K562 (cell line): ENCODE measurements around the gene MTMR10. TPM values are rescaled to one million over a fixed set of nuclear protein-coding genes. Genes with fewer than 3 reads are reported as not detected.

Experiments
- ATAC-seq: fragments of 200-7000 bp; cut with Tn5 transposase; 3 replicates; pipeline ENCODE4 v1.9.1; 2020; ENCODE audit warnings: moderate library complexity
- BruUV-seq: library from RNA; stranded (reverse); fragments of 400-500 nt; replicated peaks from 2 replicates; lab custom pipeline; 2021; lab: Mats Ljungman, UMichigan
- CTCF ChIA-PET: fragments of 300-600 bp; formaldehyde crosslinking; extraction: SDS; loops from one replicate; lab custom pipeline; 2021; ENCODE audit warnings: low intra/inter-chr PET ratio; lab: Yijun Ruan, JAX
- POLR2A ChIA-PET: fragments of 300-600, 350-650 bp; sonication (Branson Sonifier 250); formaldehyde crosslinking; extraction: SDS; loops from one replicate; lab custom pipeline; 2021; ENCODE audit warnings: antibody characterized with exemption, inconsistent platforms; lab: Yijun Ruan, JAX
- DNase-seq, 4 experiments: peaks; one replicate each; pipeline versions ENCODE4 v3.0.0 to v3.0.0-alpha.2; 2011 to 2018; ENCODE audit warnings: low spot score in 3 of 4, mixed read lengths in 3 of 4; ENCODE audit errors: extremely low read depth in 1 of 4
- FAIRE-seq: peaks from 2 replicates; lab custom pipeline; 2011; peaks lifted over from hg19 to GRCh38; lab: Jason Lieb, UNC
- H2AFZ ChIP-seq: 2 replicates; pipeline ENCODE4 v1.6.0; 2011; ENCODE audit warnings: low read depth, low read length, control low read depth, inconsistent platforms
- H3K27ac ChIP-seq: fragments of 200-600 bp; 3 replicates; pipeline ENCODE4 v1.8.0; 2011; ENCODE audit warnings: low read depth, mild to moderate bottlenecking, control low read depth, inconsistent platforms, low read length, moderate library complexity, mixed read lengths; ENCODE audit errors: extremely low read depth
- H3K27me3 ChIP-seq, 2 experiments: fragments of 300-600 bp in 1 of 2; 2 replicates in 1 of 2; 3 replicates in 1 of 2; pipeline versions ENCODE4 v1.6.0 to v1.8.0; 2011; ENCODE audit warnings: inconsistent platforms in 2 of 2, low read length in 2 of 2, mild to moderate bottlenecking in 1 of 2, mixed read lengths in 1 of 2, moderate library complexity in 1 of 2; ENCODE audit not compliant: control insufficient read depth in 2 of 2, insufficient read depth in 2 of 2
- H3K36me3 ChIP-seq: fragments of 300-600 bp; 3 replicates; pipeline ENCODE4 v1.8.0; 2011; ENCODE audit warnings: mild to moderate bottlenecking, low read length, inconsistent platforms; ENCODE audit not compliant: control insufficient read depth, insufficient read depth
- H3K4me1 ChIP-seq, 2 experiments: fragments of 200-600 bp in 1 of 2; replicated peaks in 1 of 2; 2 replicates in 1 of 2; 3 replicates in 1 of 2; pipeline versions ENCODE4 v1.5.1 to v1.8.0; 2011; ENCODE audit warnings: inconsistent platforms in 2 of 2, low read length in 2 of 2, mild to moderate bottlenecking in 1 of 2, mixed read lengths in 1 of 2, moderate library complexity in 1 of 2; ENCODE audit not compliant: control insufficient read depth in 2 of 2, insufficient read depth in 2 of 2
- H3K4me2 ChIP-seq: 2 replicates; pipeline ENCODE4 v1.6.1; 2011; ENCODE audit warnings: low read length, control low read depth, inconsistent platforms, mixed read lengths; ENCODE audit not compliant: insufficient read depth
- H3K4me3 ChIP-seq: fragments of 200-600 bp; sonication (generic), shearing (Covaris generic); 2 replicates; pipeline ENCODE4 v1.5.1; 2016; ENCODE audit warnings: control low read depth, inconsistent platforms
- H3K79me2 ChIP-seq: fragments of 200-600 bp; 3 replicates; pipeline ENCODE4 v1.8.0; 2011; ENCODE audit warnings: low read length, inconsistent platforms; ENCODE audit not compliant: control insufficient read depth, insufficient read depth
- H3K9ac ChIP-seq, 2 experiments: 2 replicates each; pipeline versions ENCODE4 v1.6.0 to v1.6.1; 2011; ENCODE audit warnings: low read depth in 2 of 2, low read length in 2 of 2, control low read depth in 1 of 2, inconsistent platforms in 1 of 2, mild to moderate bottlenecking in 1 of 2, mixed read lengths in 1 of 2; ENCODE audit not compliant: insufficient read depth in 1 of 2
- H3K9me1 ChIP-seq: one replicate; pipeline ENCODE4 v1.6.0; 2011; ENCODE audit warnings: inconsistent platforms, mild to moderate bottlenecking, low read length, moderate library complexity; ENCODE audit not compliant: control insufficient read depth, insufficient read depth
- H3K9me3 ChIP-seq: replicated peaks from 2 replicates; pipeline ENCODE4 v1.5.1; 2011; ENCODE audit warnings: low read depth, low read length, inconsistent platforms; ENCODE audit not compliant: control insufficient read depth, insufficient read depth
- H4K20me1 ChIP-seq: replicated peaks from 2 replicates; pipeline ENCODE4 v1.6.1; 2011; ENCODE audit warnings: low read length, inconsistent platforms, mixed read lengths; ENCODE audit not compliant: control insufficient read depth, insufficient read depth
- CCNT2 ChIP-seq: IDR thresholded peaks from 2 replicates; pipeline ENCODE4 v1.6.1; 2011; ENCODE audit warnings: borderline replicate concordance, low read depth, mild to moderate bottlenecking, moderate library complexity, mixed read lengths, low read length; ENCODE audit not compliant: insufficient read length; ENCODE audit errors: extremely low read depth
- EWSR1 ChIP-seq: fragments of 450-650 bp; IDR thresholded peaks from 2 replicates; pipeline ENCODE4 v1.6.1; 2018; ENCODE audit warnings: borderline replicate concordance, mild to moderate bottlenecking, low read depth, moderate library complexity; ENCODE audit not compliant: partially characterized antibody
- GTF2A2 ChIP-seq: IDR thresholded peaks from 2 replicates; pipeline ENCODE4 v1.6.1; 2016; ENCODE audit warnings: mild to moderate bottlenecking, missing genetic modification characterization, missing compliant biosample characterization
- HLTF ChIP-seq: fragments of 450-650 bp; IDR thresholded peaks from 2 replicates; pipeline ENCODE4 v1.6.1; 2016
- IRF1 ChIP-seq: sonication (generic); formaldehyde crosslinking; IDR thresholded peaks from 2 replicates; pipeline ENCODE4 v1.8.0; 2022; ENCODE audit warnings: missing genetic modification reagents, mild to moderate bottlenecking, borderline replicate concordance
- KDM5B ChIP-seq: fragments of 200-600 bp; sonication (generic); IDR thresholded peaks from 2 replicates; pipeline ENCODE4 v1.6.1; 2012; ENCODE audit warnings: low read depth, mild to moderate bottlenecking, moderate library complexity, low read length, control low read depth, inconsistent platforms; ENCODE audit not compliant: insufficient replicate concordance
- MAFG ChIP-seq: fragments of 450-650 bp; conservative IDR thresholded peaks from 2 replicates; pipeline ENCODE4 v1.6.1; 2016; ENCODE audit warnings: missing genetic modification characterization, missing compliant biosample characterization
- NFATC3 ChIP-seq: fragments of 450-650 bp; IDR thresholded peaks from 2 replicates; pipeline ENCODE4 v1.6.1; 2017; ENCODE audit warnings: mild to moderate bottlenecking
- PHF21A ChIP-seq: fragments of 450-650 bp; IDR thresholded peaks from 2 replicates; pipeline ENCODE4 v1.6.1; 2017; ENCODE audit warnings: low read depth, borderline replicate concordance
- RBM25 ChIP-seq: fragments of 200-400 bp; formaldehyde crosslinking; IDR thresholded peaks from 2 replicates; pipeline ENCODE4 v1.6.1; 2018; ENCODE audit warnings: low read length, low read depth, moderate library complexity; ENCODE audit not compliant: severe bottlenecking
- ZNF3 ChIP-seq: fragments of 250-450 bp; sonication (Bioruptor Pico); IDR thresholded peaks from 2 replicates; pipeline ENCODE4 v1.5.0; 2021; ENCODE audit warnings: mild to moderate bottlenecking, moderate library complexity
- ZNF830 ChIP-seq: fragments of 250-450 bp; sonication (Bioruptor Pico); IDR thresholded peaks from 2 replicates; pipeline ENCODE4 v1.5.0; 2021; ENCODE audit warnings: mild to moderate bottlenecking
- WGBS: fragments of 100-300 bp; shearing (Covaris generic); methylation state at CpG from one replicate; pipeline ENCODE4 v1.1.6; 2016; ENCODE audit warnings: low coverage, mixed read lengths; ENCODE audit not compliant: insufficient coverage; ENCODE audit errors: missing lambda C conversion rate; 5-methylcytosine and 5-hydroxymethylcytosine counted together
- in situ Hi-C: fragments of 300-500 bp; cut with MboI; formaldehyde crosslinking; loops from 4 replicates; pipeline ENCODE4 v1.15.0; 2018; ENCODE audit warnings: inconsistent platforms, mixed read lengths
- intact Hi-C: fragments of 100-400 bp; cut with micrococcal nuclease; formaldehyde crosslinking; loops from 2 replicates; pipeline ENCODE4 v1.14.2; 2022
- polyA plus RNA-seq, 8 experiments: library from polyadenylated mRNA; depleted of rRNA in 4 of 8; stranded (reverse) in 5 of 8; unstranded in 3 of 8; fragments of >200 nt; fragmentation: Nextera tagmentation in 2 of 8; fragmentation: Illumina TruSeq in 1 of 8; extraction: Ambion mirVana in 2 of 8; extraction: Trizol in 1 of 8; gene quantifications; 2 replicates each; pipeline versions ENCODE4 v1.2.1 to v1.2.3, GENCODE V29; 2011 to 2014; ENCODE audit warnings: inconsistent platforms in 1 of 8, missing spikeins in 1 of 8
- total RNA-seq, 7 experiments: library from RNA; depleted of rRNA in 6 of 7; stranded (reverse); fragments of >200 nt in 6 of 7; fragmentation: Illumina TruSeq in 2 of 7; extraction: Trizol in 2 of 7; gene quantifications; 2 replicates each; pipeline versions ENCODE4 v1.2.1 to v1.2.3, GENCODE V29; 2011 to 2021; ENCODE audit warnings: low replicate concordance in 1 of 7
- TF ChIP-seq, protein P1 (sequence below), 3 experiments: IDR thresholded peaks in 2 of 3; conservative IDR thresholded peaks in 1 of 3; 2 replicates each; pipeline ENCODE4 v1.5.1; 2011 to 2012; ENCODE audit warnings: low read length in 3 of 3, mild to moderate bottlenecking in 3 of 3, control low read depth in 2 of 3, improper control_type of control experiment in 1 of 3, inconsistent platforms in 1 of 3, low read depth in 1 of 3, mixed read lengths in 1 of 3, moderate library complexity in 1 of 3; ENCODE audit not compliant: insufficient read depth in 2 of 3

Gene MTMR10
- total and polyA plus RNA-seq, 9 of the 15 experiments (the other 6 are each of a cell fraction or from before 2014, with no cell fraction given), result 1.6 to 6.8 (median 4.8) TPM

GRCh38 chr15:31040611-31041010, 49.2 kb upstream of the MTMR10 start:
- ChIA-PET POLR2A (interaction anchor here (1.4 to 1.6 kb wide), 2 partner anchors 10 to 14 kb away, joined by 5 to 7 read pairs; no protein-coding TSS in a partner anchor), CTCF (no interaction called here)
- H2AFZ ChIP-seq, result no peak overlapping the region
- in situ Hi-C loops, result no loop called here
- no peaks in the 10 kb centered on the region for H3K9me3 ChIP-seq
- no peaks in the 10 kb centered on the region for H3K79me2 ChIP-seq
- TF ChIP-seq, protein P1, sequence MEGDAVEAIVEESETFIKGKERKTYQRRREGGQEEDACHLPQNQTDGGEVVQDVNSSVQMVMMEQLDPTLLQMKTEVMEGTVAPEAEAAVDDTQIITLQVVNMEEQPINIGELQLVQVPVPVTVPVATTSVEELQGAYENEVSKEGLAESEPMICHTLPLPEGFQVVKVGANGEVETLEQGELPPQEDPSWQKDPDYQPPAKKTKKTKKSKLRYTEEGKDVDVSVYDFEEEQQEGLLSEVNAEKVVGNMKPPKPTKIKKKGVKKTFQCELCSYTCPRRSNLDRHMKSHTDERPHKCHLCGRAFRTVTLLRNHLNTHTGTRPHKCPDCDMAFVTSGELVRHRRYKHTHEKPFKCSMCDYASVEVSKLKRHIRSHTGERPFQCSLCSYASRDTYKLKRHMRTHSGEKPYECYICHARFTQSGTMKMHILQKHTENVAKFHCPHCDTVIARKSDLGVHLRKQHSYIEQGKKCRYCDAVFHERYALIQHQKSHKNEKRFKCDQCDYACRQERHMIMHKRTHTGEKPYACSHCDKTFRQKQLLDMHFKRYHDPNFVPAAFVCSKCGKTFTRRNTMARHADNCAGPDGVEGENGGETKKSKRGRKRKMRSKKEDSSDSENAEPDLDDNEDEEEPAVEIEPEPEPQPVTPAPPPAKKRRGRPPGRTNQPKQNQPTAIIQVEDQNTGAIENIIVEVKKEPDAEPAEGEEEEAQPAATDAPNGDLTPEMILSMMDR (IDR thresholded peaks at IDR 0.05 in 2 of 3, conservative IDR thresholded peaks at IDR 0.05 in 1 of 3; ENCODE audit: insufficient read depth in 2 of 3, low read depth in 1 of 3, low read length in 3 of 3), result no peak
- TF ChIP-seq HLTF (no peak), ZNF830 (no peak), NFATC3 (no peak), GTF2A2 (no peak), ZNF3 (no peak), IRF1 (CRISPR knock-in tag) (no peak), MAFG (tag) (no peak), KDM5B (no peak), EWSR1 (no peak), CCNT2 (no peak), PHF21A (no peak), RBM25 (no peak)
- no peak for FAIRE-seq
- intact Hi-C loops, result no loop called here
- no peak for DNase-seq
- BruUV-seq, result no TSS peak
- H3K4me3 ChIP-seq, result no peak overlapping the region
- no peak for ATAC-seq
- H4K20me1 ChIP-seq, result no peaks in the 10 kb centered on the region; the same call in 1 of the 2 replicates
- H3K36me3 ChIP-seq, result no peaks in the 10 kb centered on the region
- H3K27me3 ChIP-seq, result peaks cover 29 to 31% of the 10 kb centered on the region in 2 experiments; a peak in 4 of 5 replicates
- no peak overlapping the region for H3K4me2 ChIP-seq
- H3K27ac ChIP-seq, result no peak overlapping the region
- 1% methylated on average over 8 of the region's 8 CpGs for WGBS
- H3K9me1 ChIP-seq, result no peaks in the 10 kb centered on the region
- H3K4me1 ChIP-seq, result no peaks in the 10 kb centered on the region
- no peak overlapping the region for H3K9ac ChIP-seq
